ENCODE results near the gene HBG1.

GRCh38 chr11:5198285-5198684, 51.4 kb downstream of the HBG1 start:
- no peak for TF ChIP-seq CTCF (IDR thresholded peaks at IDR 0.05)
- TF ChIP-seq ZFX (IDR thresholded peaks at IDR 0.05; ENCODE audit: borderline replicate concordance), result no peak

All from 22Rv1 (cell line).